OCI-LY1 (cell line): Measurements from ENCODE around the gene HEXIM1.
A peak's percentile ranks its signal among the peaks of the same experiment; 100 is the strongest.

Source experiments
- H2AFZ ChIP-seq: fragments of 200-600 bp; sonication (generic), shearing (Covaris generic); 2 replicates; pipeline ENCODE4 v1.6.0; 2014; ENCODE audit warnings: antibody characterized with exemption, mild to moderate bottlenecking, low read length
- H3F3A ChIP-seq: fragments of 200-600 bp; sonication (generic), shearing (Covaris generic); 2 replicates; pipeline ENCODE4 v1.6.0; 2014; ENCODE audit warnings: mild to moderate bottlenecking, antibody characterized with exemption, low read length, moderate library complexity; ENCODE audit not compliant: insufficient read depth
- H3K27ac ChIP-seq: fragments of 200-600 bp; sonication (generic); 2 replicates; pipeline ENCODE4 v1.5.1; 2014; ENCODE audit warnings: low read length, mixed run types, mild to moderate bottlenecking, low read depth; ENCODE audit not compliant: poor library complexity, severe bottlenecking
- H3K27me3 ChIP-seq: fragments of 200-600 bp; sonication (generic); 2 replicates; pipeline ENCODE4 v1.6.0; 2014; ENCODE audit warnings: antibody characterized with exemption, mild to moderate bottlenecking, low read length, moderate library complexity; ENCODE audit not compliant: insufficient read depth
- H3K36me3 ChIP-seq: fragments of 200-600 bp; sonication (generic); 2 replicates; pipeline ENCODE4 v1.6.1; 2014; ENCODE audit warnings: mild to moderate bottlenecking, antibody characterized with exemption, low read length, moderate library complexity, mixed read lengths; ENCODE audit not compliant: insufficient read depth
- H3K4me1 ChIP-seq: fragments of 200-600 bp; sonication (generic); 2 replicates; pipeline ENCODE4 v1.5.1; 2014; ENCODE audit warnings: mild to moderate bottlenecking, low read length, moderate library complexity; ENCODE audit not compliant: insufficient read depth, severe bottlenecking
- H3K4me2 ChIP-seq: fragments of 200-600 bp; sonication (generic), shearing (Covaris generic); 2 replicates; pipeline ENCODE4 v1.6.1; 2014; ENCODE audit warnings: low read length
- H3K4me3 ChIP-seq: fragments of 200-600 bp; sonication (generic); 2 replicates; pipeline ENCODE4 v1.5.1; 2014; ENCODE audit warnings: low read length, low read depth, mild to moderate bottlenecking, mixed read lengths; ENCODE audit not compliant: poor library complexity, severe bottlenecking
- H3K79me2 ChIP-seq: fragments of 200-600 bp; shearing (Covaris generic); 2 replicates; pipeline ENCODE4 v1.6.1; 2016; ENCODE audit warnings: mixed run types, low read length, mixed read lengths; ENCODE audit not compliant: insufficient read depth
- H3K9ac ChIP-seq: fragments of 200-600 bp; sonication (generic), shearing (Covaris generic); 2 replicates; pipeline ENCODE4 v1.6.1; 2014; ENCODE audit warnings: mild to moderate bottlenecking, low read length, mixed read lengths
- H3K9me2 ChIP-seq: fragments of 200-600 bp; sonication (generic), shearing (Covaris generic); 2 replicates; pipeline ENCODE4 v1.6.1; 2014; ENCODE audit warnings: low read depth, mild to moderate bottlenecking, low read length, mixed read lengths
- H3K9me3 ChIP-seq: fragments of 200-600 bp; shearing (Covaris generic); 2 replicates; pipeline ENCODE4 v1.6.1; 2014; ENCODE audit warnings: low read length, mixed read lengths
- H4K20me1 ChIP-seq: fragments of 200-600 bp; sonication (generic), shearing (Covaris generic); 2 replicates; pipeline ENCODE4 v1.6.0; 2016; ENCODE audit warnings: mild to moderate bottlenecking, low read length; ENCODE audit not compliant: insufficient read depth
- CTCF ChIP-seq: fragments of 200-600 bp; sonication (generic), shearing (Covaris generic); IDR thresholded peaks from 2 replicates; pipeline ENCODE4 v1.5.1; 2017; ENCODE audit warnings: mild to moderate bottlenecking, antibody characterized with exemption, low read length, moderate library complexity, mixed read lengths
- EZH2 ChIP-seq: fragments of 200-600 bp; sonication (generic), shearing (Covaris generic); IDR thresholded peaks from 2 replicates; pipeline ENCODE4 v1.8.0; 2017; ENCODE audit warnings: borderline replicate concordance, mixed run types, mild to moderate bottlenecking, antibody characterized with exemption, low read length, moderate library complexity, mixed read lengths

Gene HEXIM1

DNA sequence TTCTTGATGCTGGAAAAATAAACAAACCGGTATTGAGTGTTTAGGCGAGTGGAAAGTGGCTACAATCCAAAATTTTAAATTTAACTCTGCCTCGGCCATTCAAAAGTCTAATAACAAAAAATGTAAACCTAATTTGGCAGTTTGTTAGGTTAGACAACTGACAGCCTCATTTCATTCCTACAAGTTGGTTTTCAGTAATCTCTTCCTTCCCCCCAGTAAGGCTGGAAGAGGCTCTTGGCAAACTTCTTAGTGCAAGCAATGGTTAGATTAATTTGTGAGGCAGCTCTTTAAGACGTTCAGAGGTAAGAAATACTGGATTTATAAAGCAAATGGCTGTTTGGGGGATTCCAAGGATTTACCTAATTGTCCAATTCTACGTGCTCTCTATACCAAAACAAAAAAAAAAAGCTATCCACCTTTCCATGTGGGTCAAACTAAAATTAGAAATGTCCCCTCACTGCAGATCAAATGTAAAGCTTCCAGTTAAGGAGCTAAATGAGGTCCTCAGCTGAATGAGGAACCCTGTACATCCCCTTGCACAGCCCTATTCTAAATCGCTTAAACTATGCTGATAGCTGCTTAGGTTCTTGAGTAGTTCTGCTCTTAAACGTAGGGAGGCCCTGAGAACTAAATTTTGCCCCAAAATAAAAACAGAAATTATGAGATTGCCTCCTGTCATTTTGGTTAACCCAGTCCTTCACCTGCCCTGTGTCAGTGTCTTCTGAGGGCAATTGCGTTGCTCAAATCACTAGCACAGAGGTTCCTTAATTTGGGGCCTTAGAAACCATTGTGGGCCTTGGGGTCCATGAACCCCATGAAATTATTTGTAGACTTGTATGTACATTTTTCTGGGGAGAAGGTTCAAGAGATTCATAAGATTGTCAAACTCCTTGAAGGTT lies 2.9 kb downstream of the HEXIM1 start:
- H3K4me2 ChIP-seq, result peak overlapping the region; percentile 82; the same call in 1 of the 2 replicates
- H3K27me3 ChIP-seq, result no peaks in the 10 kb centered on the region
- H2AFZ ChIP-seq, result no peak overlapping the region
- no peaks in the 10 kb centered on the region for H3K9me2 ChIP-seq
- no peaks in the 10 kb centered on the region for H4K20me1 ChIP-seq
- no peak overlapping the region for H3K27ac ChIP-seq
- H3K36me3 ChIP-seq, result no peaks in the 10 kb centered on the region
- peak overlapping the region; percentile 57 for H3K4me3 ChIP-seq
- H3K4me1 ChIP-seq, result peaks cover 40% of the 10 kb centered on the region
- H3K9me3 ChIP-seq, result no peaks in the 10 kb centered on the region
- peaks cover 9% of the 10 kb centered on the region; the same call in 1 of the 2 replicates for H3F3A ChIP-seq
- no peaks in the 10 kb centered on the region for H3K79me2 ChIP-seq
- TF ChIP-seq CTCF (no peak), EZH2 (no peak)
- no peak overlapping the region for H3K9ac ChIP-seq

- Histone ChIP-seq H3K27me3 (no peaks in the 10 kb centered on the region), H3K4me3 (no peak overlapping the region), H3K9ac (no peak overlapping the region), H4K20me1 (no peaks in the 10 kb centered on the region), H3K9me2 (no peaks in the 10 kb centered on the region), H3K9me3 (no peaks in the 10 kb centered on the region), H3K36me3 (peaks cover 8% of the 10 kb centered on the region), H3K79me2 (peaks cover under 1% of the 10 kb centered on the region; the same call in 1 of the 2 replicates), H3K27ac (no peak overlapping the region), H3F3A (peaks cover 9% of the 10 kb centered on the region; the same call in 1 of the 2 replicates), H3K4me1 (peaks cover 24% of the 10 kb centered on the region), H3K4me2 (no peak overlapping the region), H2AFZ (no peak overlapping the region)
- no peak for TF ChIP-seq CTCF
- TF ChIP-seq EZH2, result no peak
Measured at GRCh38 chr17:45155029-45155428, 6.8 kb downstream of the HEXIM1 start.

DNA sequence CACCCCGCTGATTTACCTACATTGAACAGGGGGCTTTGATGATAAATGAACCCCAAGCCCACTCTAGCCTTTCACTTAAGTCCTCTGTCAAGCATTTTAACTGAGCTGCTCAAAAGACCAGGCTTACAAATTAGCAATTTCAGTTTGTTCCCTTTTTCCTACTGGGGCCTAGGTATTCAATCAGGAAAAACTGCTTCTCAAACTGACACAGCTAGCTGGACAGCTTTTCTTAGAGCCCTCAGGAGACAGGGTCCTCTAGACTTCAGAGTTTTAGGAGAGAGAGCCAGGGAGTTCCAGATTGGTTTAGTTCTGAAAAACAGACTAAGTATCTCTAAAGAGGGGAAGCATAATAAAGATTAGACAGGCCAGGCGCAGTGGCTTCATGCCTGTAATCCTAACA lies 7.2 kb downstream of the HEXIM1 start:
- Histone ChIP-seq H2AFZ (no peak overlapping the region), H3K79me2 (peaks cover 5% of the 10 kb centered on the region), H3K27ac (no peak overlapping the region), H3K9me3 (no peaks in the 10 kb centered on the region), H3K4me3 (no peak overlapping the region), H3F3A (peaks cover 9% of the 10 kb centered on the region; the same call in 1 of the 2 replicates), H3K9ac (no peak overlapping the region), H4K20me1 (no peaks in the 10 kb centered on the region), H3K9me2 (no peaks in the 10 kb centered on the region), H3K36me3 (peaks cover 8% of the 10 kb centered on the region), H3K27me3 (no peaks in the 10 kb centered on the region), H3K4me1 (peaks cover 23% of the 10 kb centered on the region), H3K4me2 (no peak overlapping the region)
- TF ChIP-seq CTCF, result no peak
- no peak for TF ChIP-seq EZH2
